ENCODE results near the gene DDX41. TPM values are rescaled to one million over a fixed set of nuclear protein-coding genes. Genes with fewer than 3 reads are reported as not detected.
A peak's percentile ranks its signal among the peaks of the same experiment; 100 is the strongest.

Gene DDX41
- total RNA-seq, 1 donor from 2014 or later = 60.7 TPM

DNA sequence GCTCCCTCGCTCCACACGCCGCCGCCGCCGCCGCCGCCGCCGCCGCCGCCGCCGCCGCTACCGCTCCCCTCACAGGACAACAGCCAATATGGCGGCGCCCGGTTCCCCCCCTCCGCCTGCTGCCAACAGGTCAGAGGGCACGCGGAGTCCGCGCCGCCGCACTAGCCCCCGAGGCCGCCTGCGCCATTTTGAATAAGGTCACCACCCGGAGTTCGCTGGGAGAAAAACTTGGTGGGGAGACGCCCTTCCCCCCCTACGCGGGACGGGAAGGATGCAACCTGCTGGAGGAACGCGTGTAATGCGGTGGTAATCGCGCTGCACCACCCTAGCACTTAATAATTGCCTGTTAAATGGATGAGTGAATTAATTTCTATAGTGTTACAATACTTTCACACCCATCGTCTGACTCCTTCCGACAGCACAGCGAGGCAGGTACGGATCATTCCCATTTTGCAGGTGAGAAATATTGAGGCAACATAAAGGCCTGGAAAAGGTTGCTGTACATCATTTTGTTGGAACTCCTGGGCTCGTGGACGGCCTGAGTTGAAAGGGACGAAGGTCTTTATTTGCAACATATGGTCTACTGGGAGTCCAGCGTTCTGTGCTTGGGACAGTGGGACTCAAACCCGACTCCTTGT is 37.8 kb upstream of the DDX41 start, which contains the start of gene FAM193B:
FAM193B (minus strand) TSS at position 90 of the 638 bp plus-strand sequence. CDS start 105 bp downstream, outside the sequence.
- peak within 1 kb of the TSS; percentile 88 for H3K4me3 Mint-ChIP-seq
- Histone ChIP-seq H3K79me2 (ENCODE audit: low read depth) (peaks cover 46% of the 10 kb centered on the region), H3K4me2 (peak within 1 kb of the TSS; percentile 83), H3F3A (ENCODE audit: low read depth) (peaks cover 11% of the 10 kb centered on the region), H3K27ac (no peak within 1 kb of the TSS), H2AFZ (replicated peaks) (peak within 1 kb of the TSS; percentile 86), H3K27me3 (no peaks in the 10 kb centered on the region), H3K36me3 (no peaks in the 10 kb centered on the region), H3K4me3 (peak within 1 kb of the TSS; percentile 91), H3K4me1 (peaks cover 12% of the 10 kb centered on the region), H3K9me3 (ENCODE audit: low read depth) (no peaks in the 10 kb centered on the region), H4K20me1 (ENCODE audit: low read depth) (peaks cover 42% of the 10 kb centered on the region), H3K9ac (peak within 1 kb of the TSS; percentile 77)
- TF ChIP-seq, protein P1, sequence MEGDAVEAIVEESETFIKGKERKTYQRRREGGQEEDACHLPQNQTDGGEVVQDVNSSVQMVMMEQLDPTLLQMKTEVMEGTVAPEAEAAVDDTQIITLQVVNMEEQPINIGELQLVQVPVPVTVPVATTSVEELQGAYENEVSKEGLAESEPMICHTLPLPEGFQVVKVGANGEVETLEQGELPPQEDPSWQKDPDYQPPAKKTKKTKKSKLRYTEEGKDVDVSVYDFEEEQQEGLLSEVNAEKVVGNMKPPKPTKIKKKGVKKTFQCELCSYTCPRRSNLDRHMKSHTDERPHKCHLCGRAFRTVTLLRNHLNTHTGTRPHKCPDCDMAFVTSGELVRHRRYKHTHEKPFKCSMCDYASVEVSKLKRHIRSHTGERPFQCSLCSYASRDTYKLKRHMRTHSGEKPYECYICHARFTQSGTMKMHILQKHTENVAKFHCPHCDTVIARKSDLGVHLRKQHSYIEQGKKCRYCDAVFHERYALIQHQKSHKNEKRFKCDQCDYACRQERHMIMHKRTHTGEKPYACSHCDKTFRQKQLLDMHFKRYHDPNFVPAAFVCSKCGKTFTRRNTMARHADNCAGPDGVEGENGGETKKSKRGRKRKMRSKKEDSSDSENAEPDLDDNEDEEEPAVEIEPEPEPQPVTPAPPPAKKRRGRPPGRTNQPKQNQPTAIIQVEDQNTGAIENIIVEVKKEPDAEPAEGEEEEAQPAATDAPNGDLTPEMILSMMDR (IDR thresholded peaks at IDR 0.05) = peak; percentile 33
- TF ChIP-seq EZH2 (IDR thresholded peaks at IDR 0.05) (no peak), EZH2phosphoT487 (IDR thresholded peaks at IDR 0.05) (no peak)
- peaks cover 23% of the 10 kb centered on the region for H3K4me1 Mint-ChIP-seq
- H3K36me3 Mint-ChIP-seq = peaks cover 6% of the 10 kb centered on the region
- H3K27me3 Mint-ChIP-seq (ENCODE audit: insufficient read depth, low read depth) = peaks cover 2% of the 10 kb centered on the region
- peak within 1 kb of the TSS; percentile 11 for H3K27ac Mint-ChIP-seq
- peaks cover 1% of the 10 kb centered on the region for H3K9me3 Mint-ChIP-seq
- peak; percentile 97 for DNase-seq (ENCODE audit: low spot score)

DNA sequence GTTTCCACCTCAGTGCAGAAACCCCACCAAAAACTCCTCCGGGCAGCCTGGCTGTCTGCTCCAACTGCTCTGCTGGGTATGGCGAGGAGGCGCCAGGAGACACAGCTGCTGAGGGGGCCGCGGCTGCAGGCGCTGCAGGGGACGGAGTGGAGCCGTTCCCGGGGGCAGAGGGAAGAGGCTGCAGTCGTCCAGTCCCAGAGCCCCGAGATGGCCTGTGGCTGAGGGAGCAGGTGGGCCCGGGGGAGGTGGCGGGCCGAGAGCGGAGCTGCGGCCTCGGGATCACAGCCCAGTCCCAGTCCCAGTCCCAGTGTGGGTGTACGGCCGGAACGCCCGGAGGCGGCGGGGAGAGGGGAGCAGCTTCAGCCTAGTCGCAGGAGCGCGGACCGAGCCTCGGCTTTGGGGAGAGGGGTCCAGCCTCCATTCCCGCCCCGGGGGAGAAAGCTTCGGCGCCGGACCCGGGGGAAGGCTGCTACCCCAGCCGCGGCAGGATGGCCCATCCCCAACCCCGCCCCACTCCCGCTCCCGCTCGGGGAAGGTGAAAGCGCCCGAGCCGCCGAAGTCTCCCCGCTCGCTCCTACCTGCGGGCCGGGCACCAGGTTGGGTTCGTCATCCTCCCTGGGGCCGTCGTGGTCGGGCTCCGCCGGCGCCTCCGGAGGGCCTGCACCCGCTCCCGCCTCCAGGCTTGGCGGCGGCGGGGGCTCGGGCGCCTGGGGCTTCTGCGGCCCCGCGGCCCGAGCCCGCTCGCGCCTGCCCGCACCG is 37.1 kb upstream of the DDX41 start:
- peaks cover 2% of the 10 kb centered on the region for H3K27me3 Mint-ChIP-seq (ENCODE audit: insufficient read depth, low read depth)
- H3K4me2 ChIP-seq = peak overlapping the region; percentile 83
- H4K20me1 ChIP-seq (ENCODE audit: low read depth) = peaks cover 48% of the 10 kb centered on the region
- DNase-seq (ENCODE audit: low spot score) = peak; percentile 49
- peak overlapping the region; percentile 43 for H2AFZ ChIP-seq (replicated peaks)
- peaks cover 7% of the 10 kb centered on the region for H3K36me3 Mint-ChIP-seq
- no peaks in the 10 kb centered on the region for H3K36me3 ChIP-seq
- H3K79me2 ChIP-seq (ENCODE audit: low read depth) = peaks cover 51% of the 10 kb centered on the region
- H3K4me1 ChIP-seq = peaks cover 12% of the 10 kb centered on the region
- peak overlapping the region; percentile 88 for H3K4me3 Mint-ChIP-seq
- H3K9ac ChIP-seq = peak overlapping the region; percentile 77
- TF ChIP-seq, protein P1 (IDR thresholded peaks at IDR 0.05) = no peak
- TF ChIP-seq EZH2 (IDR thresholded peaks at IDR 0.05) (no peak), EZH2phosphoT487 (IDR thresholded peaks at IDR 0.05) (no peak)
- H3K9me3 Mint-ChIP-seq = no peaks in the 10 kb centered on the region
- no peak overlapping the region for H3K27ac ChIP-seq
- peaks cover 20% of the 10 kb centered on the region for H3K4me1 Mint-ChIP-seq
- no peak overlapping the region for H3K27ac Mint-ChIP-seq
- peak overlapping the region; percentile 91 for H3K4me3 ChIP-seq
- no peaks in the 10 kb centered on the region for H3K9me3 ChIP-seq (ENCODE audit: low read depth)
- no peaks in the 10 kb centered on the region for H3K27me3 ChIP-seq
- peaks cover 11% of the 10 kb centered on the region for H3F3A ChIP-seq (ENCODE audit: low read depth)

DNA sequence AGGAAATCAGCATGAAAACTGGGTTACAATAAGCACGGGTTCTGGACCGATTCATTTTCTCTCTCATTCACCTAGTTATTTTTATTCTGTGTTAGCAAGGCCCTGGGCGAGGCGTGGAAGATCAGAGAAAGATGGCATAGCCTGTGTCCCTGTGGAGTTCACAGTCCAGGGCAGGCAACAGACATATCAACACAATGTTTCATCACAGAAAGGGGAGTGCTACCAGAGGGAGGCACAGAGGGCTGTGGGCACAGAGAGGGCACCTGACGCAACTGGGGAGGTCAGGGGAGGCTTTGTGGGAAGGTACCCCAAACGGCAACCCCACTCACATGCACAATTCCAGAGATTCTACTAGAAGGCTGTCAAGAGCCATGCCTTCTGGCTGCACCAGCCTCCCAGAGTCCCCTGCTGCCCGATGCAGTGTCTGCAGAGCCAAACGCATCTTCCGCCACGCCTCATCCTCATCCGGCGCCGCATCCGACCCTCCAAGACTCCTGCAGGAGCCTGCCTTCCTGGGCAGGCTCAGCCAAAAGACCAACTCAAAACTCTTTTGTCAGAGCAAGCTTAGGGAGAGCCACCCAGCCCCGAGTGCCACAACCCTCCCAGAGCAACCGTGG is 36.2 kb upstream of the DDX41 start:
- peaks cover 60% of the 10 kb centered on the region for H3K79me2 ChIP-seq (ENCODE audit: low read depth)
- no peaks in the 10 kb centered on the region for H3K36me3 ChIP-seq
- H4K20me1 ChIP-seq (ENCODE audit: low read depth) = peaks cover 57% of the 10 kb centered on the region
- H3K4me1 Mint-ChIP-seq = peaks cover 20% of the 10 kb centered on the region
- H3K27ac Mint-ChIP-seq = peak overlapping the region; percentile 21
- no peak overlapping the region for H3K9ac ChIP-seq
- H3K9me3 ChIP-seq (ENCODE audit: low read depth) = no peaks in the 10 kb centered on the region
- peaks cover 12% of the 10 kb centered on the region for H3K4me1 ChIP-seq
- DNase-seq (ENCODE audit: low spot score) = peak; percentile 20
- no peaks in the 10 kb centered on the region for H3K27me3 ChIP-seq
- H2AFZ ChIP-seq (replicated peaks) = no peak overlapping the region
- H3F3A ChIP-seq (ENCODE audit: low read depth) = peaks cover 11% of the 10 kb centered on the region
- H3K4me2 ChIP-seq = peak overlapping the region; percentile 83
- H3K36me3 Mint-ChIP-seq = peaks cover 12% of the 10 kb centered on the region
- TF ChIP-seq EZH2 (IDR thresholded peaks at IDR 0.05) (no peak), EZH2phosphoT487 (IDR thresholded peaks at IDR 0.05) (no peak)
- TF ChIP-seq, protein P1 (IDR thresholded peaks at IDR 0.05) = no peak
- H3K27ac ChIP-seq = no peak overlapping the region
- H3K27me3 Mint-ChIP-seq (ENCODE audit: insufficient read depth, low read depth) = peaks cover 2% of the 10 kb centered on the region
- H3K9me3 Mint-ChIP-seq = no peaks in the 10 kb centered on the region
- H3K4me3 ChIP-seq = peak overlapping the region; percentile 91
- peak overlapping the region; percentile 88 for H3K4me3 Mint-ChIP-seq

Data from neural progenitor cell (in vitro differentiated cells).